ENCODE data around the gene CLEC11A. TPM values are rescaled to one million over a fixed set of nuclear protein-coding genes. Genes with fewer than 3 reads are reported as not detected.

CLEC11A gene
- total RNA-seq, 6 donors from 2014 or later: 3.9 to 19.6 (median 15.9) TPM

DNA sequence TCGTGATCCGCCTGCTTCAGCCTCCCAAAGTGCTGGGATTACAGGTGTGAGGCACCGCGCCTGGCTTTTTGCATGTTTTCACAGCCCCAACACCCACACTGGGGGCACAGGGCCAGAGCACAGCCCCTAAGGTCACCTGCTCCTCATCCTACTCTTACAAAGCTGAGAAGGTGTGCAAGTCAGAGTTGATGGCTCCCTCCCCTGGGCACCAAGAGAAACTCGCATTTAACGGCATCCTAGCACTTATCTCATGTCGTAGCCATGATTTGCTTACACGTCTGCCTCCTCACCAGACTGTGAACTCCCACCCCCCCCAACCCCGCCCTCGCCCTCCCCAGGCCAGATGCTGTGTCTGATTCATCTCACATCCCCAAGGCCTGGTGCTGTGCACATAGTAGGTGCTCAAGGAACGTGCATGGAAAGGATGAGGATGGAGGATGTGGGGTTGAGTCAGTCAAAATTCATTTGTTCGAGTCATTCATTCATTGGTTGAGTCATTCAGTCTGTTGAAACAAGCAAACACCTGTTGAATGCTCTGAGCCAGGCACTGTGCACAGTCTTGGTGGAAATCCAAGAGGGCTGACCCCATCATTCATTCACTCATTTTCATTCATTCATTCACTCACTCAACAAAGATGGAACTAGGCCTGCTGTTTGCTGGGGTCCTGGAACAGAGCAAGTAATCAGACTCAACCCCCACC is 14.8 kb upstream of the CLEC11A start:
- H3K36me3 ChIP-seq: no peaks in the 10 kb centered on the region
- TF ChIP-seq, protein P1, sequence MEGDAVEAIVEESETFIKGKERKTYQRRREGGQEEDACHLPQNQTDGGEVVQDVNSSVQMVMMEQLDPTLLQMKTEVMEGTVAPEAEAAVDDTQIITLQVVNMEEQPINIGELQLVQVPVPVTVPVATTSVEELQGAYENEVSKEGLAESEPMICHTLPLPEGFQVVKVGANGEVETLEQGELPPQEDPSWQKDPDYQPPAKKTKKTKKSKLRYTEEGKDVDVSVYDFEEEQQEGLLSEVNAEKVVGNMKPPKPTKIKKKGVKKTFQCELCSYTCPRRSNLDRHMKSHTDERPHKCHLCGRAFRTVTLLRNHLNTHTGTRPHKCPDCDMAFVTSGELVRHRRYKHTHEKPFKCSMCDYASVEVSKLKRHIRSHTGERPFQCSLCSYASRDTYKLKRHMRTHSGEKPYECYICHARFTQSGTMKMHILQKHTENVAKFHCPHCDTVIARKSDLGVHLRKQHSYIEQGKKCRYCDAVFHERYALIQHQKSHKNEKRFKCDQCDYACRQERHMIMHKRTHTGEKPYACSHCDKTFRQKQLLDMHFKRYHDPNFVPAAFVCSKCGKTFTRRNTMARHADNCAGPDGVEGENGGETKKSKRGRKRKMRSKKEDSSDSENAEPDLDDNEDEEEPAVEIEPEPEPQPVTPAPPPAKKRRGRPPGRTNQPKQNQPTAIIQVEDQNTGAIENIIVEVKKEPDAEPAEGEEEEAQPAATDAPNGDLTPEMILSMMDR (IDR thresholded peaks at IDR 0.05): no peak
- TF ChIP-seq EP300 (IDR thresholded peaks at IDR 0.05): no peak
- TF ChIP-seq POLR2A (IDR thresholded peaks at IDR 0.05): no peak
- TF ChIP-seq POLR2AphosphoS5 (IDR thresholded peaks at IDR 0.05): no peak
- H3K4me1 ChIP-seq: no peaks in the 10 kb centered on the region
- H3K27me3 ChIP-seq: peaks cover 0 to 8% (median 2%) of the 10 kb centered on the region in 4 donors
- DNase-seq: no peak
- H3K9me3 ChIP-seq: no peaks in the 10 kb centered on the region
- no peak for ATAC-seq (ENCODE audit: low FRiP score in 2 of 2)
- 66 to 79% methylated on average over 12 of the region's 12 CpGs for WGBS, 2 donors
- H3K4me3 ChIP-seq: no peak overlapping the region
- no peak overlapping the region for H3K27ac ChIP-seq

DNA sequence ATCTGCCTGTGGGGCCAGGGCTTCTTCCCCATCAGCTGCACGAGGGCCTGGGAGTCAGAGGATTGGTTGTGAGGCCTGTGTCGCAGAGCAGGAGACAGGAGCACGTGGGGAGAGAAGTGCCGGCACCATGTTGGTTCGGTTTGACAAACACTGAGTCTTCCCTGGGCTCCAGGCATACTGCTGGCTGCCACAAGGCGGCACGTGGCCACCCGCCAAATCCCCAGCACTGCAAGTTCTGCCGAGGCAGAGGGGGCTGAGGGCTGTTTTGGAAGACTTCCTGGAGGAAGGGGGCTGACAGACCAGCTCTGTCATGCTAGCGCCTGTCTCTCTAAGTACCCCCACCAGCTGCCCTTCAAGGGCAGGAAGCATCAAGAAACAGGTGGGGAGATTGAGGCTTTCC is 13.1 kb upstream of the CLEC11A start:
- no peaks in the 10 kb centered on the region for H3K36me3 ChIP-seq
- DNase-seq (no peak), ATAC-seq (ENCODE audit: low FRiP score in 2 of 2) (no peak)
- no peaks in the 10 kb centered on the region for H3K9me3 ChIP-seq
- no peak overlapping the region for H3K27ac ChIP-seq
- no peaks in the 10 kb centered on the region for H3K4me1 ChIP-seq
- WGBS, 2 donors: 34 to 55% methylated on average over 8 to 10 of the region's 10 CpGs
- TF ChIP-seq POLR2A (IDR thresholded peaks at IDR 0.05) (no peak), EP300 (IDR thresholded peaks at IDR 0.05) (no peak), POLR2AphosphoS5 (IDR thresholded peaks at IDR 0.05) (no peak)
- TF ChIP-seq, protein P1 (IDR thresholded peaks at IDR 0.05): no peak
- no peaks in the 10 kb centered on the region for H3K27me3 ChIP-seq
- H3K4me3 ChIP-seq: no peak overlapping the region

DNA sequence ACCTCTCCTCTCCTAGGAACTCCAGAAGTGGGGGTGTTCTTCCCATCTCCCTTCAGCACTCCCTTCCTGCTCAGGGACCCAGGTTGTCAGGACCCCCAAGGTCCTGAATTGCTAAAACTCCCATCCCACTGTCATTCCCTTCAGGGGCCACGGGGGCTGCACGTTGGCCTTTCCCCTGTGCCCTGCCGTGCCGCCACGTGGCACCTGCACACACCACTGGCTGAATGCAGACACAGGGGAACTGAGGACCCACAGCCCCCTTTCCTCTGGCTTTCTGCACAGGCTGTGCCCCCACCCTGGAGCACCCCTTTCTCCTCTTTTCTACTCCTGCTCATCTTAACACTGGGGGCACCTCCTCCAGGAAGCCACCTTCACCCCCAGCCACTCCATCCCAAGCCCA is 12.6 kb upstream of the CLEC11A start:
- WGBS, 2 donors: 71 to 81% methylated on average over 5 of the region's 5 CpGs
- TF ChIP-seq POLR2A (IDR thresholded peaks at IDR 0.05) (no peak), POLR2AphosphoS5 (IDR thresholded peaks at IDR 0.05) (no peak), EP300 (IDR thresholded peaks at IDR 0.05) (no peak)
- TF ChIP-seq, protein P1 (IDR thresholded peaks at IDR 0.05): no peak
- Histone ChIP-seq H3K4me1 (no peaks in the 10 kb centered on the region), H3K36me3 (no peaks in the 10 kb centered on the region), H3K4me3 (no peak overlapping the region), H3K27ac (no peak overlapping the region), H3K9me3 (no peaks in the 10 kb centered on the region), H3K27me3 (no peaks in the 10 kb centered on the region)
- ATAC-seq (ENCODE audit: low FRiP score in 2 of 2): no peak
- no peak for DNase-seq

DNA sequence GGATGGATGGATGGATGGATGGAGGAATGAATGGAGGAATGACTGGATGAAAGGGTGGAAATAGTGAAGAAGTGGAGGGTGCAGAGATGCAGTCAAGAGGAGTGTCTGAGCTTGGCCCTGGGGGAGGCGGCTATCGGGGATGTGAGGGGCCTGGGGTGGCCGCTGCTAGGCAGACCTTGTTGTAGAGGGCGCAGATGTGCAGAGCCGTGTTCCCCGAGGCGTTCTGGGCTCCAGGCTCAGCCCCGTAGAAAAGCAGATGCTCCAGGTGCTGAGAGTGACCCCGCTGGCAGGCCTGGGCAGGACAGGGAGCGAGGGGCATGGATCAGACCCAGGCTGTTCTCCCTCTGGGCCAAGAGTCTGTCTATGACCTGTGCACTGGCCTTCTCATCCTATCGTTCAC is 12.0 kb upstream of the CLEC11A start:
- Histone ChIP-seq H3K9me3 (no peaks in the 10 kb centered on the region), H3K27me3 (no peaks in the 10 kb centered on the region), H3K27ac (no peak overlapping the region), H3K4me1 (no peaks in the 10 kb centered on the region), H3K36me3 (no peaks in the 10 kb centered on the region), H3K4me3 (no peak overlapping the region)
- ATAC-seq (ENCODE audit: low FRiP score in 2 of 2): no peak
- DNase-seq: no peak
- 80 to 83% methylated on average over 9 to 11 of the region's 11 CpGs for WGBS, 2 donors
- TF ChIP-seq EP300 (IDR thresholded peaks at IDR 0.05) (no peak), POLR2A (IDR thresholded peaks at IDR 0.05) (no peak), POLR2AphosphoS5 (IDR thresholded peaks at IDR 0.05) (no peak)
- TF ChIP-seq, protein P1 (IDR thresholded peaks at IDR 0.05): no peak

DNA sequence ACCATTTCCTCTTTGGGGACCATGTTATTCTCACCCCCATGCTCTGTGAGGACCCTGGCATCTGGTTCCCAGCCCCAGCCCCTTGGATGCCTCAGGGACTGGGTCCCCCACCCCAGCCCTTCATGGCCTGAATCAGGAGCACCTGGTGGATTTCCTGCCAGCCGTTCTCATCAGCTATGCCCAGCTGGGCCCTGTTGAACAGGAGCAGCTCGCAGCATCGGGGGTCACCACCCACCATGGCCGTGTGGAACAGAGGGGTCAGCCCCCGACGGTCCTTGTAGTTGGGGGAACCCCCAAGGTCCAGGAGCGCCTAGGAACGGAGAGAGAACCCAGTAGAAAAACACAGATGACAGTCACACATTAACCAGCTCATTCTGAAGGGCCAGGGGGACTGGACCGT is 11.4 kb upstream of the CLEC11A start:
- Histone ChIP-seq H3K36me3 (no peaks in the 10 kb centered on the region), H3K9me3 (no peaks in the 10 kb centered on the region), H3K4me1 (no peaks in the 10 kb centered on the region), H3K27me3 (no peaks in the 10 kb centered on the region), H3K4me3 (no peak overlapping the region), H3K27ac (no peak overlapping the region)
- WGBS, 2 donors: 50 to 67% methylated on average over 1 to 6 of the region's 9 CpGs
- ATAC-seq (ENCODE audit: low FRiP score in 2 of 2) (no peak), DNase-seq (no peak)
- TF ChIP-seq, protein P1 (IDR thresholded peaks at IDR 0.05): no peak
- TF ChIP-seq POLR2AphosphoS5 (IDR thresholded peaks at IDR 0.05) (no peak), EP300 (IDR thresholded peaks at IDR 0.05) (no peak), POLR2A (IDR thresholded peaks at IDR 0.05) (no peak)

All from upper lobe of left lung (tissue), 6 donors.